HG02610 (cell line): Measurements from ENCODE around the gene ROR1.
A peak's percentile ranks its signal among the peaks of the same experiment; 100 is the strongest.

Experiments used
- ATAC-seq: cut with Tn5 transposase; IDR thresholded peaks from one replicate; pipeline ENCODE4 v1.9.1; 2021; ENCODE audit warnings: mild to moderate bottlenecking, moderate library complexity; ENCODE audit not compliant: unreplicated experiment

The ROR1 gene

GRCh38 chr1:64163970-64164369 is 390.2 kb downstream of the ROR1 start:
- ATAC-seq = no peak

GRCh38 chr1:64166629-64167028 is 392.8 kb downstream of the ROR1 start:
- ATAC-seq = no peak

- no peak for ATAC-seq
Measured at GRCh38 chr1:64167176-64167575, 393.4 kb downstream of the ROR1 start.

- ATAC-seq = peak; percentile 4
Measured at GRCh38 chr1:64171246-64171645, 397.4 kb downstream of the ROR1 start.

GRCh38 chr1:64171797-64172281 is 398.0 kb downstream of the ROR1 start:
- ATAC-seq = peak; percentile 87

GRCh38 chr1:64172458-64172983 is 398.7 kb downstream of the ROR1 start:
- peak; percentile 34 for ATAC-seq

GRCh38 chr1:64173336-64173940 is 399.6 kb downstream of the ROR1 start:
- no peak for ATAC-seq

GRCh38 chr1:64175639-64176038 is 401.8 kb downstream of the ROR1 start:
- ATAC-seq = no peak

- no peak for ATAC-seq
Measured at GRCh38 chr1:64176659-64177058, 402.8 kb downstream of the ROR1 start.

- ATAC-seq = no peak
Measured at GRCh38 chr1:64179588-64179987, 405.8 kb downstream of the ROR1 start.

- no peak for ATAC-seq
Measured at GRCh38 chr1:64182207-64182606, 408.4 kb downstream of the ROR1 start.

- ATAC-seq = no peak
Measured at GRCh38 chr1:64183395-64184002, 409.7 kb downstream of the ROR1 start.

- no peak for ATAC-seq
Measured at GRCh38 chr1:64184003-64184440, 410.2 kb downstream of the ROR1 start.

GRCh38 chr1:64186138-64186897 is 412.5 kb downstream of the ROR1 start:
- ATAC-seq = no peak

GRCh38 chr1:64186898-64187280 is 413.1 kb downstream of the ROR1 start:
- ATAC-seq = no peak

- ATAC-seq = no peak
Measured at GRCh38 chr1:64187646-64188045, 413.8 kb downstream of the ROR1 start.

- no peak for ATAC-seq
Measured at GRCh38 chr1:64192290-64192689, 418.5 kb downstream of the ROR1 start.

- ATAC-seq = no peak
Measured at GRCh38 chr1:64194168-64195080, 420.6 kb downstream of the ROR1 start.

GRCh38 chr1:64195081-64195395 is 421.2 kb downstream of the ROR1 start:
- ATAC-seq = no peak

GRCh38 chr1:64196074-64196870 is 422.5 kb downstream of the ROR1 start:
- no peak for ATAC-seq
